22Rv1 (cell line): ENCODE results near the gene TSHZ1.

ENCODE experiments used
- H3K27ac ChIP-seq: fragments of 450-650 bp; 2 replicates; pipeline ENCODE4 v1.5.1; 2017
- ZFX ChIP-seq: fragments of 450-650 bp; IDR thresholded peaks from 2 replicates; pipeline ENCODE4 v1.6.1; 2017; ENCODE audit warnings: antibody characterized with exemption, borderline replicate concordance
- TF ChIP-seq, protein P1 (sequence below): fragments of 450-650 bp; IDR thresholded peaks from 2 replicates; pipeline ENCODE4 v1.5.1; 2017; ENCODE audit warnings: mild to moderate bottlenecking

Gene TSHZ1

DNA sequence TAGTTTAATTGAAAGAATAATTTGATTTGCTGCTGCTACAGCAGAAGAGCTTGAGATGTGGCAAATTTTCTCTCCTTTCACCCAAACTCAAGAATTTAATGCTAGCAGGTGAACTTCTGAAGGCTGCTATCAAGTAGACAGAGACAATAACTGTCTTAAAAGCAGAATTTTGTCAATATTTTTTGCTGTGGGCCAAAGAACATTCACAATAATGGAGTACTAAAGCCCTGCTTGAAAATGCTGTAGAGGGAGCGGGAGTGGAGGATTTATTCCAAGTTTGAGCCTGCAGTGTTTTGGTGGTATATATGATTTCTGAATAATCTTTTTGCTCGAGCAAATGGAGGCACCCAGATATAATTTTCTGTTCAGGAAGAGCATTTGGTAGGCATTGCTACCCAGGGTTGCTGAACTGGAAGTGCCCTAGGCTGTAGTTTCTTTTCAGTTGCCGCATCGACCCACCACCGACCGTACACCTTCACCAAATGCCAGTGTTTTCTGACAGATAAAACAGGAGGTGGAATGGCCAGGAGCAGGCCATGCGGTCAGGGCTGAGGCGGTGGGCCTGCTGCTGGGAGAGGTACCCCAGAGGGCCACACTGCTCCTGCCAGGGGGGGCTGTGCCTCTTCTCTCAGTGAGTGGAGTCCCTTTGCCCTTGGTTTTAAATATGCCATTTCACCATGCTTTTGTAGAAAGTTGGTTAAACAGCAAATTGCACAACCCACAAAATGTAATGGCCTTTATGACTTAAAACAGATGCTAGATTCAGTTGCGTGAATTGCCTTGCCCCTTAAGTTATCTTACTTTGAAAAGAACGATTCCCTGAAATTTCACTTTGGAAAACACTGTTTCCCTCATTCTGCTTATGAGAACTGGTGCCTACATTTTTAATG lies 36.4 kb downstream of the TSHZ1 start:
- no peak overlapping the region for H3K27ac ChIP-seq

GRCh38 chr18:75247611-75248421 lies 37.2 kb downstream of the TSHZ1 start:
- no peak for TF ChIP-seq ZFX
- TF ChIP-seq, protein P1, sequence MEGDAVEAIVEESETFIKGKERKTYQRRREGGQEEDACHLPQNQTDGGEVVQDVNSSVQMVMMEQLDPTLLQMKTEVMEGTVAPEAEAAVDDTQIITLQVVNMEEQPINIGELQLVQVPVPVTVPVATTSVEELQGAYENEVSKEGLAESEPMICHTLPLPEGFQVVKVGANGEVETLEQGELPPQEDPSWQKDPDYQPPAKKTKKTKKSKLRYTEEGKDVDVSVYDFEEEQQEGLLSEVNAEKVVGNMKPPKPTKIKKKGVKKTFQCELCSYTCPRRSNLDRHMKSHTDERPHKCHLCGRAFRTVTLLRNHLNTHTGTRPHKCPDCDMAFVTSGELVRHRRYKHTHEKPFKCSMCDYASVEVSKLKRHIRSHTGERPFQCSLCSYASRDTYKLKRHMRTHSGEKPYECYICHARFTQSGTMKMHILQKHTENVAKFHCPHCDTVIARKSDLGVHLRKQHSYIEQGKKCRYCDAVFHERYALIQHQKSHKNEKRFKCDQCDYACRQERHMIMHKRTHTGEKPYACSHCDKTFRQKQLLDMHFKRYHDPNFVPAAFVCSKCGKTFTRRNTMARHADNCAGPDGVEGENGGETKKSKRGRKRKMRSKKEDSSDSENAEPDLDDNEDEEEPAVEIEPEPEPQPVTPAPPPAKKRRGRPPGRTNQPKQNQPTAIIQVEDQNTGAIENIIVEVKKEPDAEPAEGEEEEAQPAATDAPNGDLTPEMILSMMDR: no peak
- no peak overlapping the region for H3K27ac ChIP-seq

More for the DNA sequence above, 36.4 kb downstream of the TSHZ1 start:
- TF ChIP-seq, protein P1: no peak
- no peak for TF ChIP-seq ZFX

- H3K27ac ChIP-seq: no peak overlapping the region
- TF ChIP-seq, protein P1: no peak
- TF ChIP-seq ZFX: no peak
Measured at GRCh38 chr18:75248426-75249174, 38.0 kb downstream of the TSHZ1 start.

GRCh38 chr18:75249175-75249518 lies 38.5 kb downstream of the TSHZ1 start:
- no peak for TF ChIP-seq ZFX
- TF ChIP-seq, protein P1: no peak
- no peak overlapping the region for H3K27ac ChIP-seq

DNA sequence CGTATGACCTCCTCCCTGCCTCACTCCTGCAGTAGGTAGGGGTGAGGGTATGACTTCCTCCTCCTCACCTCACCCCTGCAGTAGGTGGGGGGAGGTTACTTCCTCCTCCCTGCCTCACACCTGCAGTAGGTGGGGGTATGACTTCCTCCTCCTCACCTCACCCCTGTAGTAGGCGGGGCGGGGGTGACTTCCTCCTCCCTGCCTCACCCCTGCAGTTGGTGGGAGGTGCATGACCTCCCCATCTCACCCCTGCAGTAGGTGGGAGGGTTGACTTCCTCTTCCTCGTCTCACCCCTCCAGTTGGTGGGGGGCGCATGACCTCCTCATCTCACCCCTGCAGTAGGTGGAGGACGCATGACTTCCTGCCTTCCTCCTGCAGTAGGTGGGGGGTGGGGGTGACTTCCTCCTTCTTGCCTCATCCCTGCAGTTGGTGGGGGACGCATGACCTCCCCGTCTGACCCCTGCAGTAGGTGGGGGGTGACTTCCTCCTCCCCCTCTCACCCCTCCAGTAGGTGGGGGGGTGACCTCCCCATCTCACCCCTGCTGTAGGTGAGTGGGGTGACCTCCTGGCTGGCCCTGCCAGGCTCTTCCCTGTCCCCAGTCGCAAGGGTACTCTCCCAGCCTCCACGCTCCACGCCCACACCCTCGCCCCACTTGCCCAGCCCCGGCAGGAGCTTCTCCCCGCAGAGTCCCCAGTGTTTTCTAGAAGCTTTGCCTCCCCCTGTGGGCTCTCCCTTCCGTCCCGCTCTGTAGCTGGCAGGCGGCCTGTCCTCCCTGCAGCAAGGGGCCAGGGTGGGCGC lies 39.3 kb downstream of the TSHZ1 start:
- TF ChIP-seq, protein P1: no peak
- TF ChIP-seq ZFX: no peak
- H3K27ac ChIP-seq: no peak overlapping the region

DNA sequence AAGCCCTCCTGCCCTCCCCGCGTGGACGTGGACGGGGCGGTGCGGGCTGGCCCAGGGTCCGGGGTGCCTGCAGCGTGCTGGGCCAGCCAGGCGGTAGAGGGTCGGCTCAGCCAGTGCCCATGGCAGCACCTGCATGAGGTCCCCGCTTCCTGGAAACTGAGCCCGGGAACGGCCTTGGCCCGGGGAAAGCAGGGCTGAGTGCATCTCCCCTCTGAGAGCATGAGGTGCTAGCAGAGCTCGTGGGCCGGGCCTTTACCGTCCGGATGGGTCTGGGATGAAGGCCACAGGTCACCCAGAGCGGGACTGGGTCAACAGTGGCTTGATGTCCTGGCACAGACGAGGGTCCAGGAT lies 39.8 kb downstream of the TSHZ1 start:
- no peak for TF ChIP-seq ZFX
- TF ChIP-seq, protein P1: no peak
- no peak overlapping the region for H3K27ac ChIP-seq
